HEK293 (cell line): ENCODE results near the gene UBA7.

Experiments used
- CTCF ChIA-PET: fragments of 350-600 bp; formaldehyde crosslinking; extraction: SDS; loops from one replicate; lab custom pipeline; 2021; ENCODE audit warnings: antibody characterized with exemption; lab: Yijun Ruan, JAX
- POLR2A ChIA-PET: fragments of 300-600 bp; formaldehyde crosslinking; extraction: SDS; loops from one replicate; lab custom pipeline; 2020; ENCODE audit warnings: antibody characterized with exemption, inconsistent platforms; lab: Yijun Ruan, JAX
- H3K27ac ChIP-seq: fragments of 200-500 bp; sonication (Bioruptor generic); 2 replicates; pipeline ENCODE4 v1.5.1; 2014; ENCODE audit warnings: low read depth, low read length, control low read depth, inconsistent platforms; ENCODE audit errors: extremely low read depth
- H3K36me3 ChIP-seq, 2 experiments: fragments of 200-500 bp in 1 of 2; sonication (Bioruptor generic) in 1 of 2; 1 replicate in 1 of 2; 2 replicates in 1 of 2; pipeline ENCODE4 v1.5.1; 2014 to 2017; ENCODE audit warnings: inconsistent platforms in 2 of 2, low read length in 2 of 2; ENCODE audit not compliant: control insufficient read depth in 2 of 2, insufficient read depth in 1 of 2
- H3K4me1 ChIP-seq: fragments of 200-500 bp; sonication (Bioruptor generic); 2 replicates; pipeline ENCODE4 v1.5.1; 2014; ENCODE audit warnings: mild to moderate bottlenecking, low read length, inconsistent platforms; ENCODE audit not compliant: control insufficient read depth, insufficient read depth
- H3K4me3 ChIP-seq: 2 replicates; pipeline ENCODE4 v1.5.1; 2011; ENCODE audit warnings: low read depth, mild to moderate bottlenecking, control low read depth, low read length, moderate library complexity
- H3K9me3 ChIP-seq: fragments of 200-500 bp; sonication (Bioruptor generic); 2 replicates; pipeline ENCODE4 v1.5.1; 2014; ENCODE audit warnings: low read depth, low read length, inconsistent platforms; ENCODE audit not compliant: control insufficient read depth, insufficient read depth
- GLI2 ChIP-seq: fragments of 450-650 bp; formaldehyde crosslinking; IDR thresholded peaks from 2 replicates; pipeline ENCODE4; 2017; ENCODE audit warnings: missing biosample characterization, missing genetic modification characterization, low read depth, borderline replicate concordance
- KLF9 ChIP-seq: fragments of 450-650 bp; formaldehyde crosslinking; IDR thresholded peaks from 2 replicates; pipeline ENCODE4 v1.5.1; 2016; ENCODE audit warnings: missing biosample characterization, missing genetic modification characterization, low read depth
- SCRT1 ChIP-seq: fragments of 450-650 bp; formaldehyde crosslinking; IDR thresholded peaks from 2 replicates; pipeline ENCODE4 v1.5.1; 2016; ENCODE audit warnings: missing biosample characterization, missing genetic modification characterization, borderline replicate concordance
- SP3 ChIP-seq: fragments of 450-650 bp; formaldehyde crosslinking; IDR thresholded peaks from 2 replicates; pipeline ENCODE4 v1.5.1; 2016; ENCODE audit warnings: missing biosample characterization, missing genetic modification characterization
- ZBTB20 ChIP-seq: fragments of 450-650 bp; formaldehyde crosslinking; IDR thresholded peaks from 2 replicates; pipeline ENCODE4 v1.5.1; 2016; ENCODE audit warnings: missing biosample characterization, missing genetic modification characterization
- ZNF121 ChIP-seq: fragments of 450-650 bp; formaldehyde crosslinking; IDR thresholded peaks from 2 replicates; pipeline ENCODE4 v1.5.1; 2016; ENCODE audit warnings: missing biosample characterization, missing genetic modification characterization
- ZNF132 ChIP-seq: fragments of 450-650 bp; formaldehyde crosslinking; IDR thresholded peaks from 2 replicates; pipeline ENCODE4 v1.5.1; 2017; ENCODE audit warnings: missing biosample characterization, missing genetic modification characterization, borderline replicate concordance
- ZNF2 ChIP-seq: fragments of 450-650 bp; formaldehyde crosslinking; IDR thresholded peaks from 2 replicates; pipeline ENCODE4 v1.5.1; 2016; ENCODE audit warnings: missing biosample characterization, missing genetic modification characterization
- ZNF202 ChIP-seq: fragments of 450-650 bp; formaldehyde crosslinking; IDR thresholded peaks from 2 replicates; pipeline ENCODE4 v1.5.1; 2016; ENCODE audit warnings: missing biosample characterization, missing genetic modification characterization, borderline replicate concordance
- ZNF211 ChIP-seq: fragments of 450-650 bp; formaldehyde crosslinking; IDR thresholded peaks from 2 replicates; pipeline ENCODE4 v1.5.1; 2016; ENCODE audit warnings: low read depth, missing biosample characterization, missing genetic modification characterization
- ZNF266 ChIP-seq: fragments of 450-650 bp; formaldehyde crosslinking; IDR thresholded peaks from 2 replicates; pipeline ENCODE4 v1.5.1; 2016; ENCODE audit warnings: missing biosample characterization, missing genetic modification characterization, low read depth
- ZNF394 ChIP-seq: fragments of 450-650 bp; formaldehyde crosslinking; IDR thresholded peaks from 2 replicates; pipeline ENCODE4 v1.5.1; 2016; ENCODE audit warnings: missing biosample characterization, missing genetic modification characterization, mild to moderate bottlenecking, moderate library complexity, borderline replicate concordance
- ZNF558 ChIP-seq: fragments of 450-650 bp; formaldehyde crosslinking; IDR thresholded peaks from 2 replicates; pipeline ENCODE4 v1.5.1; 2016; ENCODE audit warnings: missing biosample characterization, missing genetic modification characterization
- ZNF561 ChIP-seq: fragments of 450-650 bp; IDR thresholded peaks from 2 replicates; pipeline ENCODE4 v1.5.1; 2018; ENCODE audit warnings: missing biosample characterization, missing genetic modification characterization, borderline replicate concordance
- ZNF600 ChIP-seq: fragments of 450-650 bp; formaldehyde crosslinking; IDR thresholded peaks from 2 replicates; pipeline ENCODE4 v1.5.1; 2016; ENCODE audit warnings: missing biosample characterization, missing genetic modification characterization
- ZNF621 ChIP-seq: fragments of 450-650 bp; formaldehyde crosslinking; IDR thresholded peaks from 2 replicates; pipeline ENCODE4 v1.5.1; 2017; ENCODE audit warnings: missing biosample characterization, missing genetic modification characterization
- ZNF629 ChIP-seq: fragments of 450-650 bp; formaldehyde crosslinking; IDR thresholded peaks from 2 replicates; pipeline ENCODE4 v1.5.1; 2017; ENCODE audit warnings: missing biosample characterization, missing genetic modification characterization
- ZNF670 ChIP-seq: fragments of 450-650 bp; formaldehyde crosslinking; IDR thresholded peaks from 2 replicates; pipeline ENCODE4 v1.5.1; 2016; ENCODE audit warnings: missing biosample characterization, missing genetic modification characterization, low read depth
- ZNF707 ChIP-seq: fragments of 450-650 bp; formaldehyde crosslinking; IDR thresholded peaks from 2 replicates; pipeline ENCODE4 v1.5.1; 2016; ENCODE audit warnings: missing biosample characterization, missing genetic modification characterization
- ZNF785 ChIP-seq: fragments of 450-650 bp; formaldehyde crosslinking; IDR thresholded peaks from 2 replicates; pipeline ENCODE4 v1.5.1; 2016; ENCODE audit warnings: missing biosample characterization, missing genetic modification characterization
- ZNF837 ChIP-seq: fragments of 450-650 bp; formaldehyde crosslinking; IDR thresholded peaks from 2 replicates; pipeline ENCODE4 v1.5.1; 2016; ENCODE audit warnings: missing biosample characterization, missing genetic modification characterization
- TF ChIP-seq, protein P1 (sequence below): fragments of 450-650 bp; formaldehyde crosslinking; IDR thresholded peaks from 2 replicates; pipeline ENCODE4 v1.5.1; 2016; ENCODE audit warnings: missing biosample characterization, missing genetic modification characterization

Gene UBA7

DNA sequence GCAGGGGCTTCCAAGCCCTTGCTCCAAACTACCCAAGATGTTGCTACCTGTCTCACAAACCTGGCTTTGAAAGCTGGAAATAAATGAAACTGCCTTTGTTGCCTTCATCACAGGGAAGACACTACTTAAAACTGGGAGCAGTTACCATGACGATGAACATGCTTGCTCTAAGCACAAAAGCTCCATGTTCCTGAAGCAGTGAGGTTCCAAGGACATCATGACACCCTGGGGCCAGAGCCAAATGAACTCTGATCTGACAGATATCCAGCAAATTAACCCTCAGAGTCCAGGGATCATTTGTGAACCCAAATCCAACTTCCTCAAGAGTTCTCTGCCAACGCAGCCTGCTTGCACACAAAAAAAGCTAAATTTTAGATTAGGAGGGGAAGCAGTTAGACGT lies 31.9 kb upstream of the UBA7 start:
- Histone ChIP-seq H3K36me3 (peaks cover 0 to 73% of the 10 kb centered on the region in 2 experiments; a peak in 2 of 3 replicates), H3K4me1 (no peaks in the 10 kb centered on the region), H3K27ac (no peak overlapping the region), H3K9me3 (no peaks in the 10 kb centered on the region), H3K4me3 (no peak overlapping the region)
- TF ChIP-seq ZNF837 (tag by site-specific recombination) (no peak), ZNF561 (no peak), ZNF132 (tag by site-specific recombination) (no peak), ZNF707 (tag by site-specific recombination) (no peak), ZBTB20 (no peak), ZNF2 (no peak), ZNF600 (tag by site-specific recombination) (no peak), ZNF670 (tag by site-specific recombination) (no peak), GLI2 (tag by site-specific recombination) (no peak), ZNF121 (tag by site-specific recombination) (no peak), ZNF558 (no peak), SCRT1 (tag by site-specific recombination) (no peak), KLF9 (tag by site-specific recombination) (no peak), ZNF629 (tag by site-specific recombination) (no peak), SP3 (no peak), ZNF785 (tag by site-specific recombination) (no peak), ZNF621 (no peak)
- TF ChIP-seq, protein P1, sequence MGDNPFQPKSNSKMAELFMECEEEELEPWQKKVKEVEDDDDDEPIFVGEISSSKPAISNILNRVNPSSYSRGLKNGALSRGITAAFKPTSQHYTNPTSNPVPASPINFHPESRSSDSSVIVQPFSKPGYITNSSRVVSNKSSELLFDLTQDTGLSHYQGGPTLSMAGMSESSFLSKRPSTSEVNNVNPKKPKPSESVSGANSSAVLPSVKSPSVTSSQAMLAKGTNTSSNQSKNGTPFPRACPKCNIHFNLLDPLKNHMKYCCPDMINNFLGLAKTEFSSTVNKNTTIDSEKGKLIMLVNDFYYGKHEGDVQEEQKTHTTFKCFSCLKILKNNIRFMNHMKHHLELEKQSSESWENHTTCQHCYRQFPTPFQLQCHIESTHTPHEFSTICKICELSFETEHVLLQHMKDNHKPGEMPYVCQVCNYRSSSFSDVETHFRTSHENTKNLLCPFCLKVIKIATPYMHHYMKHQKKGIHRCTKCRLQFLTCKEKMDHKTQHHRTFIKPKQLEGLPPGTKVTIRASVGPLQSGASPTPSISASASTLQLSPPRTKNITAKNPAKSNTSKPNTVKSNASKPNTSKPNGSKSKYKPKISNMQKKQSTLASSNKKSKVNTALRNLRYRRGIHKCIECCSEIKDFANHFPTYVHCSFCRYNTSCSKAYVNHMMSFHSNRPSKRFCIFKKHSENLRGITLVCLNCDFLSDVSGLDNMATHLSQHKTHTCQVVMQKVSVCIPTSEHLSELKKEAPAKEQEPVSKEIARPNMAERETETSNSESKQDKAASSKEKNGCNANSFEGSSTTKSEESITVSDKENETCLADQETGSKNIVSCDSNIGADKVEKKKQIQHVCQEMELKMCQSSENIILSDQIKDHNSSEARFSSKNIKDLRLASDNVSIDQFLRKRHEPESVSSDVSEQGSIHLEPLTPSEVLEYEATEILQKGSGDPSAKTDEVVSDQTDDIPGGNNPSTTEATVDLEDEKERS: no peak
- CTCF ChIA-PET: interaction anchor here (0.6 to 0.9 kb wide), 2 partner anchors 44 to 121 kb away, joined by 3 to 4 read pairs; no protein-coding TSS in a partner anchor
- POLR2A ChIA-PET: no interaction called here

DNA sequence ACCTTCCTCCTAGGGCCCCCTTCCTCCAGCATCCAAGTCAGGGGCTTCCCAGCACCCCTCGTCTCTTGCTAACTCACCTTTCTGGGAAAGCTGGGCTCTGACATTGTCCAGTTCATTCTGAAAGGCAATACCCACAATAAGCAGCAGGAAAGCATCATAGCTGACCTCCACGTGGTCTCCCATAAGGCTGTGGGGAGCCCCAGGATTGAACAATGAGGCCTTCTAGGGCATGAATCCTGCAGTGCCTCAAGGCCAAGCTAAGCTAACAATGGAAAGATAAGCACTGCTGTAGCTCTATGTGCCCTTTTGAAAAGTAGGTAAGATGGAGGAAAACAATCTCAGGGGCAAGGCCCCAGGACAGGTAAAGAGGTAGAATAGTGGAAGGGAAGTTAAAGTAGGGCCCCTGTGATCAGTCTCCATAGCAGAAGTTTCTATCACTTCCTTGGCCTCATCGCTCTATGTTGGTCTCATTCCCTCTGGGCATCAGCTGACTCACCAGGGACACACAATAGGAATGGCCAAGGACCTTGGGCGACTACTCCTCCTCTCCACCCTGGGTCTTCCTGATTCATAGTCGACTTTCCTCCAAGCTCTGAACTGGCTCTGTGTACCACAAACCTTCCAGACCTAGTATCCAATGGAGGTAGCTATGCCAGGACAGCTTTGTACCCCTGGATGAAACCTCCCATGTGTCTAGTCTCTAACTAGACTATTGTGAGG lies 30.9 kb upstream of the UBA7 start:
- no peak for TF ChIP-seq ZNF394
- no peak for TF ChIP-seq ZNF211 (tag by site-specific recombination)
- TF ChIP-seq ZNF266 (tag by site-specific recombination): no peak
- TF ChIP-seq ZNF202 (tag by site-specific recombination): no peak
- H3K4me1 ChIP-seq: no peaks in the 10 kb centered on the region
- CTCF ChIA-PET: interaction anchor here (0.6 to 1.8 kb wide), 3 partner anchors 41 to 65 kb away, joined by 3 to 6 read pairs (median 3); partner anchors contain the start of gene INKA1
- POLR2A ChIA-PET: no interaction called here
- peaks cover 0 to 84% of the 10 kb centered on the region in 2 experiments; a peak in 1 of 3 replicates for H3K36me3 ChIP-seq
- H3K9me3 ChIP-seq: no peaks in the 10 kb centered on the region
- no peak overlapping the region for H3K4me3 ChIP-seq
- H3K27ac ChIP-seq: no peak overlapping the region
